HEK293 (cell line): ENCODE data around the gene SENP1.

Experiments used
- CTCF ChIA-PET: fragments of 350-600 bp; formaldehyde crosslinking; extraction: SDS; loops from one replicate; lab custom pipeline; 2021; ENCODE audit warnings: antibody characterized with exemption; lab: Yijun Ruan, JAX
- POLR2A ChIA-PET: fragments of 300-600 bp; formaldehyde crosslinking; extraction: SDS; loops from one replicate; lab custom pipeline; 2020; ENCODE audit warnings: antibody characterized with exemption, inconsistent platforms; lab: Yijun Ruan, JAX
- H3K27ac ChIP-seq: fragments of 200-500 bp; sonication (Bioruptor generic); 2 replicates; pipeline ENCODE4 v1.5.1; 2014; ENCODE audit warnings: low read depth, low read length, control low read depth, inconsistent platforms; ENCODE audit errors: extremely low read depth
- H3K36me3 ChIP-seq, 2 experiments: fragments of 200-500 bp in 1 of 2; sonication (Bioruptor generic) in 1 of 2; 1 replicate in 1 of 2; 2 replicates in 1 of 2; pipeline ENCODE4 v1.5.1; 2014 to 2017; ENCODE audit warnings: inconsistent platforms in 2 of 2, low read length in 2 of 2; ENCODE audit not compliant: control insufficient read depth in 2 of 2, insufficient read depth in 1 of 2
- H3K4me1 ChIP-seq: fragments of 200-500 bp; sonication (Bioruptor generic); 2 replicates; pipeline ENCODE4 v1.5.1; 2014; ENCODE audit warnings: mild to moderate bottlenecking, low read length, inconsistent platforms; ENCODE audit not compliant: control insufficient read depth, insufficient read depth
- H3K4me3 ChIP-seq: 2 replicates; pipeline ENCODE4 v1.5.1; 2011; ENCODE audit warnings: low read depth, mild to moderate bottlenecking, control low read depth, low read length, moderate library complexity
- H3K9me3 ChIP-seq: fragments of 200-500 bp; sonication (Bioruptor generic); 2 replicates; pipeline ENCODE4 v1.5.1; 2014; ENCODE audit warnings: low read depth, low read length, inconsistent platforms; ENCODE audit not compliant: control insufficient read depth, insufficient read depth
- EGR2 ChIP-seq: fragments of 450-650 bp; formaldehyde crosslinking; IDR thresholded peaks from 2 replicates; pipeline ENCODE4 v1.5.1; 2016; ENCODE audit warnings: low read depth, missing biosample characterization, missing genetic modification characterization
- PRDM1 ChIP-seq: fragments of 450-650 bp; formaldehyde crosslinking; IDR thresholded peaks from 2 replicates; pipeline ENCODE4; 2016; ENCODE audit warnings: missing biosample characterization, missing genetic modification characterization
- PRDM10 ChIP-seq: fragments of 450-650 bp; formaldehyde crosslinking; IDR thresholded peaks from 2 replicates; pipeline ENCODE4 v1.5.1; 2016; ENCODE audit warnings: missing biosample characterization, missing genetic modification characterization
- SALL2 ChIP-seq: fragments of 450-650 bp; formaldehyde crosslinking; IDR thresholded peaks from 2 replicates; pipeline ENCODE4 v1.5.0; 2017; ENCODE audit warnings: missing biosample characterization, mild to moderate bottlenecking, missing genetic modification characterization, borderline replicate concordance
- WT1 ChIP-seq: fragments of 450-650 bp; formaldehyde crosslinking; IDR thresholded peaks from 2 replicates; pipeline ENCODE4 v1.5.1; 2016; ENCODE audit warnings: missing biosample characterization, missing genetic modification characterization
- ZBTB7A ChIP-seq: fragments of 450-650 bp; formaldehyde crosslinking; IDR thresholded peaks from 2 replicates; pipeline ENCODE4 v1.5.1; 2016; ENCODE audit warnings: low read depth, missing biosample characterization, missing genetic modification characterization
- ZNF146 ChIP-seq: fragments of 450-650 bp; formaldehyde crosslinking; IDR thresholded peaks from 2 replicates; pipeline ENCODE4 v1.5.1; 2016; ENCODE audit warnings: missing biosample characterization, missing genetic modification characterization
- ZNF280D ChIP-seq: fragments of 450-650 bp; formaldehyde crosslinking; IDR thresholded peaks from 2 replicates; pipeline ENCODE4 v1.5.1; 2016; ENCODE audit warnings: missing biosample characterization, missing genetic modification characterization
- ZNF292 ChIP-seq: fragments of 450-650 bp; formaldehyde crosslinking; IDR thresholded peaks from 2 replicates; pipeline ENCODE4 v1.5.1; 2016; ENCODE audit warnings: low read depth, missing biosample characterization, missing genetic modification characterization, borderline replicate concordance
- ZNF341 ChIP-seq: fragments of 450-650 bp; formaldehyde crosslinking; IDR thresholded peaks from 2 replicates; pipeline ENCODE4; 2016; ENCODE audit warnings: low read depth, missing biosample characterization, missing genetic modification characterization
- ZNF362 ChIP-seq: fragments of 450-650 bp; formaldehyde crosslinking; IDR thresholded peaks from 2 replicates; pipeline ENCODE4 v1.5.1; 2016; ENCODE audit warnings: missing biosample characterization, missing genetic modification characterization
- ZNF398 ChIP-seq: fragments of 450-650 bp; formaldehyde crosslinking; IDR thresholded peaks from 2 replicates; pipeline ENCODE4 v1.5.1; 2017; ENCODE audit warnings: missing biosample characterization, missing genetic modification characterization
- ZNF449 ChIP-seq: fragments of 450-650 bp; formaldehyde crosslinking; IDR thresholded peaks from 2 replicates; pipeline ENCODE4 v1.5.1; 2017; ENCODE audit warnings: missing biosample characterization, mild to moderate bottlenecking, missing genetic modification characterization, moderate library complexity
- ZNF548 ChIP-seq: fragments of 450-650 bp; formaldehyde crosslinking; IDR thresholded peaks from 2 replicates; pipeline ENCODE4 v1.5.1; 2016; ENCODE audit warnings: missing biosample characterization, missing genetic modification characterization
- ZNF580 ChIP-seq: fragments of 450-650 bp; formaldehyde crosslinking; IDR thresholded peaks from 2 replicates; pipeline ENCODE4 v1.5.1; 2016; ENCODE audit warnings: missing biosample characterization, missing genetic modification characterization
- ZNF621 ChIP-seq: fragments of 450-650 bp; formaldehyde crosslinking; IDR thresholded peaks from 2 replicates; pipeline ENCODE4 v1.5.1; 2017; ENCODE audit warnings: missing biosample characterization, missing genetic modification characterization
- ZNF792 ChIP-seq: fragments of 450-650 bp; formaldehyde crosslinking; IDR thresholded peaks from 2 replicates; pipeline ENCODE4 v1.5.1; 2016; ENCODE audit warnings: missing biosample characterization, missing genetic modification characterization

The SENP1 gene

GRCh38 chr12:47997321-47997720 lies 108.6 kb downstream of the SENP1 start:
- CTCF ChIA-PET = no interaction called here
- no peak overlapping the region for H3K4me3 ChIP-seq
- H3K9me3 ChIP-seq = no peaks in the 10 kb centered on the region
- H3K4me1 ChIP-seq = peaks cover 8% of the 10 kb centered on the region
- no peak overlapping the region for H3K27ac ChIP-seq
- POLR2A ChIA-PET = no interaction called here
- TF ChIP-seq PRDM1 (tag by site-specific recombination) = no peak
- TF ChIP-seq, all 188 proteins: peak for 0
- H3K36me3 ChIP-seq = peaks cover 0 to 43% of the 10 kb centered on the region in 2 experiments; a peak in 1 of 3 replicates

GRCh38 chr12:47995981-47996401 lies 109.9 kb downstream of the SENP1 start:
- Histone ChIP-seq H3K4me3 (no peak overlapping the region), H3K27ac (no peak overlapping the region), H3K9me3 (no peaks in the 10 kb centered on the region), H3K4me1 (peaks cover 5% of the 10 kb centered on the region; the same call in 1 of the 2 replicates), H3K36me3 (peaks cover 0 to 45% of the 10 kb centered on the region in 2 experiments; a peak in 1 of 3 replicates)
- ChIA-PET CTCF (interaction anchor here (0.6 kb wide), 3 partner anchors 95 to 1361 kb away, joined by 3 to 5 read pairs (median 3); no protein-coding TSS in a partner anchor), POLR2A (no interaction called here)
- TF ChIP-seq EGR2 (no peak), ZNF146 (tag by site-specific recombination) (no peak), ZNF398 (tag by site-specific recombination) (no peak), ZBTB7A (no peak), ZNF580 (tag by site-specific recombination) (no peak), ZNF792 (tag by site-specific recombination) (no peak), SALL2 (no peak), ZNF341 (tag by site-specific recombination) (no peak), ZNF292 (tag by site-specific recombination) (no peak), ZNF280D (no peak), ZNF548 (tag by site-specific recombination) (no peak), ZNF621 (tag by site-specific recombination) (no peak), WT1 (no peak), ZNF362 (tag by site-specific recombination) (no peak), PRDM10 (tag by site-specific recombination) (no peak), ZNF449 (tag by site-specific recombination) (no peak)
